NCI-H524 (cell line): ENCODE data around the gene LSM3.

Experiments used
- DNase-seq, 2 experiments: peaks; one replicate each; lab custom pipeline; 2025; lab: John Stamatoyannopoulos, UW

The LSM3 gene

GRCh38 chr3:14200841-14201240 is 22.2 kb downstream of the LSM3 start:
- DNase-seq: no peak

GRCh38 chr3:14201940-14202684 is 23.5 kb downstream of the LSM3 start:
- no peak for DNase-seq

- DNase-seq: no peak
Observed at GRCh38 chr3:14202874-14203520, 24.4 kb downstream of the LSM3 start.

GRCh38 chr3:14203521-14204079 is 25.0 kb downstream of the LSM3 start:
- DNase-seq: peak in 1 of 2 experiments; percentile 63

GRCh38 chr3:14204515-14205284 is 26.1 kb downstream of the LSM3 start:
- no peak for DNase-seq

GRCh38 chr3:14206548-14207177 is 28.0 kb downstream of the LSM3 start:
- DNase-seq: no peak

- no peak for DNase-seq
Observed at GRCh38 chr3:14208168-14208567, 29.6 kb downstream of the LSM3 start.

GRCh38 chr3:14208977-14209394 is 30.4 kb downstream of the LSM3 start:
- DNase-seq: no peak

- no peak for DNase-seq
Observed at GRCh38 chr3:14209581-14210289, 31.1 kb downstream of the LSM3 start.

GRCh38 chr3:14210290-14210688 is 31.7 kb downstream of the LSM3 start:
- DNase-seq: no peak

GRCh38 chr3:14210843-14211594 is 32.4 kb downstream of the LSM3 start:
- no peak for DNase-seq

- DNase-seq: no peak
Observed at GRCh38 chr3:14211621-14212020, 33.0 kb downstream of the LSM3 start.

- no peak for DNase-seq
Observed at GRCh38 chr3:14212032-14212431, 33.4 kb downstream of the LSM3 start.

- no peak for DNase-seq
Observed at GRCh38 chr3:14213066-14213774, 34.6 kb downstream of the LSM3 start.

GRCh38 chr3:14214764-14215163 is 36.1 kb downstream of the LSM3 start:
- DNase-seq: no peak

- peak in 1 of 2 experiments; percentile 9 for DNase-seq
Observed at GRCh38 chr3:14216257-14217048, 37.8 kb downstream of the LSM3 start.

- DNase-seq: no peak
Observed at GRCh38 chr3:14218355-14218754, 39.7 kb downstream of the LSM3 start.

- DNase-seq: no peak
Observed at GRCh38 chr3:14220933-14221332, 42.3 kb downstream of the LSM3 start.

GRCh38 chr3:14221902-14222301 is 43.3 kb downstream of the LSM3 start:
- no peak for DNase-seq
